ENCODE data around the gene POLA2.
A peak's percentile ranks its signal among the peaks of the same experiment; 100 is the strongest.

Gene POLA2

GRCh38 chr11:65311170-65311678 is 49.5 kb downstream of the POLA2 start:
- H3K9me3 ChIP-seq (ENCODE audit: insufficient read depth, low read depth, low read length): no peaks in the 10 kb centered on the region
- H3K36me3 ChIP-seq (ENCODE audit: insufficient read depth, low read depth, low read length): no peaks in the 10 kb centered on the region
- H3K4me1 ChIP-seq (ENCODE audit: insufficient read depth, low read length): peaks cover 5% of the 10 kb centered on the region; the same call in 1 of the 2 replicates
- no peak overlapping the region for H3K4me3 ChIP-seq (ENCODE audit: low read length)
- no peak overlapping the region for H3K9ac ChIP-seq (ENCODE audit: low read depth, low read length)
- no peak overlapping the region for H3K27ac ChIP-seq (ENCODE audit: low read length)
- H3K27me3 ChIP-seq (ENCODE audit: insufficient read depth, low read length): peaks cover 38% of the 10 kb centered on the region

DNA sequence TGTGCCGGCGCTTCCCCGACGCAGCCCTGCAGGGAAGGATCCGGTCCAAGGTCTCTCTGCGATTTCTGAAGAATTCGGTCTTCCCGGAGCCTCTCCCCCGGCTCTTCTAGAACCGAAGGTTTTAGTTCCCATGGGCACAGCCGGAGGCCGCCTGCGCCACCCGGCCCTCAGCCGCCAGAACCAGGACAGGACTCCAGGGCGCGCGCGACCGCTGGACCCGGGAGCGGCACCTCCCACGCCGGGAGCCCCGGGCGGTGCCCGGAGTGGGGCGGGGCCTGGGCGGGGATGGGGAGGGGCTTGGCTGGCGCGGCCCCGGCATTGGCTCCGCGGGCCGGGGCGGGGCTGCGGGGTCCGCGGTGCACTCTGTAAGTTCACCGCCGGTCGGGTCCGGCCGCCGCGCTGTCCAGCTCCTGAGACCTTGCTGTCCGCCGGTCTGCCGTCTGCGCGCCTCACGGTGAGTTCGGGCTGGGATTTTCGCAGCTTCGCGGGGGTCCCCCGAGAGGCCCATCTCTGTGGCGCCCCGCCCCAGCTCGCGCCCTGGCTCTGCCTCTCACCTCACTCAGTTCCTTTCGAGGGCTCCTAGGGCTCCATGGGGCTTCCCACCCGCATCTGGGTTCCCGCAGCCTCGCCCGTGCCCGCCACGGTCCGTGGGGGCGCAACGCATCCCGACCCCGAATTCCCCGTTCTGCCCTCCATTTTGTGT is 52.9 kb downstream of the POLA2 start, which contains the start of gene CDC42EP2:
CDC42EP2 (plus strand) TSS at position 366 of the 703 bp plus-strand sequence. CDS start 6,033 bp downstream, outside the sequence.
- Histone ChIP-seq H3K4me3 (ENCODE audit: low read length) (peak within 1 kb of the TSS; percentile 87), H3K27ac (ENCODE audit: low read length) (no peak within 1 kb of the TSS), H3K9ac (ENCODE audit: low read depth, low read length) (peak within 1 kb of the TSS; percentile 83), H3K4me1 (ENCODE audit: insufficient read depth, low read length) (peaks cover 17% of the 10 kb centered on the region; the same call in 1 of the 2 replicates), H3K36me3 (ENCODE audit: insufficient read depth, low read depth, low read length) (no peaks in the 10 kb centered on the region), H3K9me3 (ENCODE audit: insufficient read depth, low read depth, low read length) (no peaks in the 10 kb centered on the region), H3K27me3 (ENCODE audit: insufficient read depth, low read length) (peaks cover 17% of the 10 kb centered on the region)

DNA sequence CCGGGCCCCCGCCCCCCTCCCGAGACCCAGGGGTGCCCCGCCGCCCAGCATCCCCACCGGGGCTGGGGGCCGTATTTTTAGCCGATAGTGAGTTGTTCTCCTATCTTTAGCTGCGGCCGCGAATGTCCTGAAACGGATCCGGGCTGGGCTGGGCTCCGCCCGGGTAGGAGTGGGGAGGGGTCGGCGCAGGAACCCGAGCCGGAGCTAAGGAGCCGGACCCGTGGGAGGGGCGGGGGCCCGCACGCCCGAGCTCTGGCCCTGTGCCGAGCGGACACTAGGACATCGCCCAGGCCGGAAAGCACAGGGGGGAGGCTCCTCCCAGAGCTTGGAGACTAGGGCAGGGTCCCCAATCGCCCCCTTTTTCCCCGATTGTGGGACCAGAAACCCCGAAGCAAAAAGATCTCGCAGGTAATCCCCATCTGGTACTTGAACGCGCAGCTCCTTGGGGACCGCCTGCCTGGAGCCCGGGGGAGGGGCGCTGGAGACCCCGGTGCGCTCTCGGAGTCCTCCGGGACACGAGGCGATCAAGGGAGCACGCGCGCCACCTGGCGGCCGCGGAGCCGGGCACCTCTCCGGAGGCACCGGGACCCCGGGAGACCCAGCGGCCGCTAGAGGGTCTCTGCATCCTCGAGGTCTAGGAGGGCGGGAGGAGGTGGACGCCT is 53.6 kb downstream of the POLA2 start:
- H3K4me1 ChIP-seq (ENCODE audit: insufficient read depth, low read length): peaks cover 17% of the 10 kb centered on the region; the same call in 1 of the 2 replicates

GRCh38 chr11:65315866-65316226 is 54.1 kb downstream of the POLA2 start:
- H3K4me1 ChIP-seq (ENCODE audit: insufficient read depth, low read length): peaks cover 17% of the 10 kb centered on the region; the same call in 1 of the 2 replicates
- peaks cover 17% of the 10 kb centered on the region for H3K27me3 ChIP-seq (ENCODE audit: insufficient read depth, low read length)
- H3K4me3 ChIP-seq (ENCODE audit: low read length): peak overlapping the region; percentile 87
- no peak overlapping the region for H3K27ac ChIP-seq (ENCODE audit: low read length)
- no peaks in the 10 kb centered on the region for H3K9me3 ChIP-seq (ENCODE audit: insufficient read depth, low read depth, low read length)
- H3K9ac ChIP-seq (ENCODE audit: low read depth, low read length): peak overlapping the region; percentile 40; the same call in 1 of the 2 replicates
- peaks cover 6% of the 10 kb centered on the region; the same call in 1 of the 2 replicates for H3K36me3 ChIP-seq (ENCODE audit: insufficient read depth, low read depth, low read length)

More for the DNA sequence above, 53.6 kb downstream of the POLA2 start:
- H3K4me3 ChIP-seq (ENCODE audit: low read length): peak overlapping the region; percentile 87
- H3K27me3 ChIP-seq (ENCODE audit: insufficient read depth, low read length): peaks cover 17% of the 10 kb centered on the region
- H3K9ac ChIP-seq (ENCODE audit: low read depth, low read length): peak overlapping the region; percentile 83
- no peaks in the 10 kb centered on the region for H3K9me3 ChIP-seq (ENCODE audit: insufficient read depth, low read depth, low read length)
- H3K27ac ChIP-seq (ENCODE audit: low read length): no peak overlapping the region
- peaks cover under 1% of the 10 kb centered on the region; the same call in 1 of the 2 replicates for H3K36me3 ChIP-seq (ENCODE audit: insufficient read depth, low read depth, low read length)

GRCh38 chr11:65316227-65317024 is 54.7 kb downstream of the POLA2 start:
- peaks cover 12% of the 10 kb centered on the region; the same call in 1 of the 2 replicates for H3K36me3 ChIP-seq (ENCODE audit: insufficient read depth, low read depth, low read length)
- peak overlapping the region; percentile 40; the same call in 1 of the 2 replicates for H3K9ac ChIP-seq (ENCODE audit: low read depth, low read length)
- H3K4me3 ChIP-seq (ENCODE audit: low read length): peak overlapping the region; percentile 87
- H3K27me3 ChIP-seq (ENCODE audit: insufficient read depth, low read length): peaks cover 17% of the 10 kb centered on the region
- no peak overlapping the region for H3K27ac ChIP-seq (ENCODE audit: low read length)
- peaks cover 17% of the 10 kb centered on the region; the same call in 1 of the 2 replicates for H3K4me1 ChIP-seq (ENCODE audit: insufficient read depth, low read length)
- H3K9me3 ChIP-seq (ENCODE audit: insufficient read depth, low read depth, low read length): no peaks in the 10 kb centered on the region

GRCh38 chr11:65317025-65317786 is 55.4 kb downstream of the POLA2 start:
- peaks cover 17% of the 10 kb centered on the region; the same call in 1 of the 2 replicates for H3K4me1 ChIP-seq (ENCODE audit: insufficient read depth, low read length)
- H3K36me3 ChIP-seq (ENCODE audit: insufficient read depth, low read depth, low read length): peaks cover 19% of the 10 kb centered on the region
- no peak overlapping the region for H3K27ac ChIP-seq (ENCODE audit: low read length)
- no peaks in the 10 kb centered on the region for H3K9me3 ChIP-seq (ENCODE audit: insufficient read depth, low read depth, low read length)
- peak overlapping the region; percentile 40; the same call in 1 of the 2 replicates for H3K9ac ChIP-seq (ENCODE audit: low read depth, low read length)
- H3K4me3 ChIP-seq (ENCODE audit: low read length): peak overlapping the region; percentile 87; the same call in 1 of the 2 replicates
- H3K27me3 ChIP-seq (ENCODE audit: insufficient read depth, low read length): peaks cover 17% of the 10 kb centered on the region

DNA sequence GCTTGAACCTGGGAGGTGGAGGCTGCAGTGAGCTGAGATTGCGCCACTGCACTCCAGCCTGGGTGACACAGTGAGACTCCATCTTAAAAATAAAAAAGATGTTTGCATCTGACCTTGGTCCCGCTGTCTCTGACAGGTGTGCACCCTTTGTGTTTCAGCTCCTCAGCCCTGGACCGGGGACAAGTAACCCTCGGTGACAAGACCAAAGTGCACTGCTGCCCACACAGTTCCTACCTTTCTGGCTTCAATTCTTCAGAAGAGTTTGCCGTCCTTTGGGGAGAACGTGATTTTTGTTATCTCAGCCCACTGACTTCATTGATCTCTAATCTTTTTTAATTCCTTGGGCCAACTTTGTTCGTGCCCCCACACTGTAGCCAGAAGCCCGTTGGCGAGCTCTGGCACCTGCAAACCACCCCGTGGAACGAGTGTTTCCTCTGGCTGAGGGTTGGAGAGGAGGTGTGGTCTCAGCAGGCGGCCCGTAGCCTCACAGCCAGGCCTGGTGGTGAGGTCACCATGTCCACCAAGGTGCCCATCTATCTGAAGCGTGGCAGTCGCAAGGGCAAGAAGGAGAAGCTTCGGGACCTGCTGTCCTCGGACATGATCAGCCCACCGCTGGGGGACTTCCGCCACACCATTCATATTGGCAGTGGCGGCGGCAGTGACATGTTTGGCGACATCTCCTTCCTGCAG is 58.8 kb downstream of the POLA2 start:
- H3K27ac ChIP-seq (ENCODE audit: low read length): no peak overlapping the region
- H3K36me3 ChIP-seq (ENCODE audit: insufficient read depth, low read depth, low read length): peaks cover 25% of the 10 kb centered on the region
- no peaks in the 10 kb centered on the region for H3K9me3 ChIP-seq (ENCODE audit: insufficient read depth, low read depth, low read length)
- peaks cover 17% of the 10 kb centered on the region; the same call in 1 of the 2 replicates for H3K4me1 ChIP-seq (ENCODE audit: insufficient read depth, low read length)
- no peak overlapping the region for H3K4me3 ChIP-seq (ENCODE audit: low read length)
- no peak overlapping the region for H3K9ac ChIP-seq (ENCODE audit: low read depth, low read length)
- no peaks in the 10 kb centered on the region; the same call in 1 of the 2 replicates for H3K27me3 ChIP-seq (ENCODE audit: insufficient read depth, low read length)

- H3K4me3 ChIP-seq (ENCODE audit: low read length): no peak overlapping the region
- no peak overlapping the region for H3K9ac ChIP-seq (ENCODE audit: low read depth, low read length)
- peaks cover 25% of the 10 kb centered on the region for H3K36me3 ChIP-seq (ENCODE audit: insufficient read depth, low read depth, low read length)
- H3K27ac ChIP-seq (ENCODE audit: low read length): no peak overlapping the region
- no peaks in the 10 kb centered on the region; the same call in 1 of the 2 replicates for H3K27me3 ChIP-seq (ENCODE audit: insufficient read depth, low read length)
- H3K4me1 ChIP-seq (ENCODE audit: insufficient read depth, low read length): peaks cover 14% of the 10 kb centered on the region; the same call in 1 of the 2 replicates
- H3K9me3 ChIP-seq (ENCODE audit: insufficient read depth, low read depth, low read length): no peaks in the 10 kb centered on the region
These were observed 59.3 kb downstream of the POLA2 start for GRCh38 chr11:65321076-65321475.

GRCh38 chr11:65321828-65322485 is 60.2 kb downstream of the POLA2 start:
- no peak overlapping the region for H3K4me3 ChIP-seq (ENCODE audit: low read length)
- H3K36me3 ChIP-seq (ENCODE audit: insufficient read depth, low read depth, low read length): peaks cover 25% of the 10 kb centered on the region
- no peak overlapping the region for H3K27ac ChIP-seq (ENCODE audit: low read length)
- H3K27me3 ChIP-seq (ENCODE audit: insufficient read depth, low read length): no peaks in the 10 kb centered on the region; the same call in 1 of the 2 replicates
- H3K9ac ChIP-seq (ENCODE audit: low read depth, low read length): no peak overlapping the region
- no peaks in the 10 kb centered on the region for H3K9me3 ChIP-seq (ENCODE audit: insufficient read depth, low read depth, low read length)
- H3K4me1 ChIP-seq (ENCODE audit: insufficient read depth, low read length): peaks cover 6% of the 10 kb centered on the region; the same call in 1 of the 2 replicates

DNA sequence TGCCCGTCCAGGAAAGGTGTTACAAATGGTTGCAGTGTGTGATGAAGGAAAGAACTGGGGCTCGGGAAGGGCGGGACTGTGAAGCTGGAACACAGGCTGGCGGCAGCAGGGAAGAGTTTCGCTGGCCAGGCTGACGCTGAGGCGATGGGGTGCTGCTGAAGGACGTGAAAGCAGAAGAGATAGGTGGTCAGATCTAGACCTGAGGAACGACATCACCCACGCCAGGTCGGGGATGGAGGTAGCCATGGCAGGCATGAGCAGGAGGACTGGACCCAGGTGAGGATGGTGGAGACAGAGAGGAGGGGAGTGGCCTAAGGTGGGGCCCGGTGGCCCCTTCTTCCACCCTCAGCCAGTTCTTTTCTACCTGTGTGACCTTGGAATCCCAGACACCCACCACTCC is 62.1 kb downstream of the POLA2 start:
- H3K36me3 ChIP-seq (ENCODE audit: insufficient read depth, low read depth, low read length): peaks cover 25% of the 10 kb centered on the region
- H3K27ac ChIP-seq (ENCODE audit: low read length): no peak overlapping the region
- H3K9me3 ChIP-seq (ENCODE audit: insufficient read depth, low read depth, low read length): no peaks in the 10 kb centered on the region
- H3K27me3 ChIP-seq (ENCODE audit: insufficient read depth, low read length): no peaks in the 10 kb centered on the region; the same call in 1 of the 2 replicates
- H3K9ac ChIP-seq (ENCODE audit: low read depth, low read length): no peak overlapping the region
- no peak overlapping the region for H3K4me3 ChIP-seq (ENCODE audit: low read length)
- H3K4me1 ChIP-seq (ENCODE audit: insufficient read depth, low read length): no peaks in the 10 kb centered on the region
